GM19193 (cell line): ENCODE results near the gene OTOS.

ENCODE experiments used
- POLR2A ChIP-seq: IDR thresholded peaks from 4 replicates; pipeline ENCODE4 v1.6.1; 2011; ENCODE audit not compliant: insufficient read depth, insufficient read length; ENCODE audit errors: extremely low read depth

OTOS gene

GRCh38 chr2:240139011-240139441 lies 1.4 kb downstream of the OTOS start:
- TF ChIP-seq POLR2A: no peak

- no peak for TF ChIP-seq POLR2A
These were observed 2.0 kb downstream of the OTOS start for GRCh38 chr2:240138254-240138984.

DNA sequence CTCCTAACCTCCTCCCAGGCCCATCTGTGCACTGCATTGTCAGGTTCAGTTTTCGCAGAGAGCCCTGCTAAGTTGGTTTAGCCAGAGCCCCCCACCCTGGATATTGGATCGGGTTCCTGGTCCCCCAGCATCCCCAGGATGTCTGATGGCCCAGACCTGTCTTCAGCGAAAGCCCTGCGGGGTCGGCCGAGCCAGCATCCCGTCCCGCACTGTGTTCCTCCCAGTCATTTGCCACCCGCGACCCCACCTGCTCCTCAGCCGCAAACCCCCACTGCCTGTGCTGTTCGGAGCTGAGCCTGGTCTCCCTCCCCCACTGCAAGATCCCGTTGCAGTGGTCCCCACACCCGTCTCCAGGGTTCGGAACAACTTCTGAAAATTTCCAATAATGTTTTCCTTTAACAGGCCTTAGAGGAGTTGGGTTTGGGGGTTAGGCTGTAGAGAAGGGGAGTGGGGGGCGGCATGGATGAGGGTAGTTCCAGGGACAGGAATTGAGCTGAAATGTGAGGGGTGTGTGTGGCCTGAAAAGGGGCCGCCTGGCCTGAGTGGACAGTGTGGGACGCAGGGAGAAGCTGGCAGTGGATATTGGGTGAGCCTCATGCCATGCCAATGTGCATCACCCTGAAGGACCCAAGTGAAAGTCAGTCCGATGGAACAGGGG lies 2.7 kb downstream of the OTOS start:
- no peak for TF ChIP-seq POLR2A

DNA sequence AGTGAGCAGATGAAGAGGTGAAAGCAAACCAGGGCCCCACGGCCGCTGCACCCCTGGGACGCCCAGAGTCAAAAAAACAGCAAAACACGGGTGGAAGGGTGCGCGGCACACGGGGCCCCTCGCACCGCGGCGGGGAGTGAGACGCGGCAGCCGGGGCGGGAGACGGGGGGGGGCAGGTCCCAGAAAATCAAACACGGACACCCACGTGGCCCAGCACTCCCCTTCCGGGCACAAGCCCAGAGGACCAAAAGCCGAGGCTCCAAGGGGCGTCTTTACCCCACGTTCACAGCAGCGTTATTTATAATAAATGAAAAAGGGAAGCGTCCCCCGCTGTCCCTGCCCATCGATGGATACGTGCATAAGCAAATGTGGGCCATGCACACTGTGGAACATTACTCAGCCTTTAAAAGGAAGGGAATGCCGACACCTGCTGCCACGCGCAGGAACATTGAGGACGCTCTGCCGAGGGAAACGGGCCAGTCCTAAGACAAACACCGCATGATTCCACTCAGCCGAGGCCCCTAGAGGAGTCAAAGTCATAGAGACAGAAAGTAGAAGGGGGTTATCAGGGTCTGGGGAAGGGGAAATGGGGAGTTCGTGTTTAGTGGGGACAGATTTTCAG lies 3.7 kb downstream of the OTOS start:
- TF ChIP-seq POLR2A: no peak

GRCh38 chr2:240136013-240136670 lies 4.3 kb downstream of the OTOS start, which contains the start of gene COPS9:
COPS9 (minus strand) TSS chr2:240136305; CDS start chr2:240136284, 21 bp downstream.
- TF ChIP-seq POLR2A: peak; percentile 82

DNA sequence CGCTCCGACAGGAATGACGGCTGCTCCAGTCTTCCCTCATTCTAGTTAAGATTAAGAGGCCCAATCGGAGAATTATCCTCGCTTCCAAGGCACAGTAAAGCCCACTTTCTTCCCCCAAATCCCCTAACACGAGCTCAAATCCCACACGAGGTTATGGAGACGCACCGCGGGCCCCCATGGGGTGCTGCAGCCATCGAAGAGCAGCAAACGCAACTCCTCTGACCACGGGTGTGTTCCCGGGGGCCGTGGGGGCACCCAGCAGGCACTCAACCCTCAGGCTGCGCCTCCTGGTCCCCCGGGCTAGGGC lies 4.8 kb downstream of the OTOS start:
- TF ChIP-seq POLR2A: no peak

GRCh38 chr2:240134956-240135520 lies 5.4 kb downstream of the OTOS start:
- TF ChIP-seq POLR2A: no peak

GRCh38 chr2:240134466-240134865 lies 6.0 kb downstream of the OTOS start:
- TF ChIP-seq POLR2A: no peak

DNA sequence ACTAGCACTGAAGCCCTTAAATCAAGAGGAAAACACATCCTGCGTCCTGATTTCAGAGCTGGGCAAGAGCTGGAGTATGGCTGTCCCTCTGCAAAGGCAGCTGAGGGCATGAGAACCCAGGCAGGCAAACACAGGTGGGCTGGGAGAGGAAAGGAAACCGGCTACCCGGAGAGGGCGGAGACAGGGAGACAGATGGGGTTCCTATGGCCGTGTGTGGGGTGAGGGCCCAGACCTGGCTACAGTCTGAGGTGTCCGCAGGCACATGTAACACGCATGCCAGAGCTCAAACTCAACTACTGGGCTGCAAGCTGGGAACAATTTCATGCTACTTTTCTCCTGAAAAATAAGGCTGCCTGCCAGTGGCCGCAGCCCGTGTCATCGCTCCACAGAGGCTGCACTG lies 7.1 kb downstream of the OTOS start:
- no peak for TF ChIP-seq POLR2A

GRCh38 chr2:240132651-240132980 lies 7.8 kb downstream of the OTOS start:
- no peak for TF ChIP-seq POLR2A

- no peak for TF ChIP-seq POLR2A
These were observed 8.4 kb downstream of the OTOS start for GRCh38 chr2:240131941-240132650.

- no peak for TF ChIP-seq POLR2A
These were observed 9.2 kb downstream of the OTOS start for GRCh38 chr2:240131296-240131695.

- TF ChIP-seq POLR2A: no peak
These were observed 9.9 kb downstream of the OTOS start for GRCh38 chr2:240130393-240131195.
